ENCODE data around the gene ZNF302.
"Not testable (repeated sequence)": the region's sequence is repeated elsewhere in the genome, so short reads cannot be mapped to it uniquely, and the experiment has no call there.

Gene ZNF302

DNA sequence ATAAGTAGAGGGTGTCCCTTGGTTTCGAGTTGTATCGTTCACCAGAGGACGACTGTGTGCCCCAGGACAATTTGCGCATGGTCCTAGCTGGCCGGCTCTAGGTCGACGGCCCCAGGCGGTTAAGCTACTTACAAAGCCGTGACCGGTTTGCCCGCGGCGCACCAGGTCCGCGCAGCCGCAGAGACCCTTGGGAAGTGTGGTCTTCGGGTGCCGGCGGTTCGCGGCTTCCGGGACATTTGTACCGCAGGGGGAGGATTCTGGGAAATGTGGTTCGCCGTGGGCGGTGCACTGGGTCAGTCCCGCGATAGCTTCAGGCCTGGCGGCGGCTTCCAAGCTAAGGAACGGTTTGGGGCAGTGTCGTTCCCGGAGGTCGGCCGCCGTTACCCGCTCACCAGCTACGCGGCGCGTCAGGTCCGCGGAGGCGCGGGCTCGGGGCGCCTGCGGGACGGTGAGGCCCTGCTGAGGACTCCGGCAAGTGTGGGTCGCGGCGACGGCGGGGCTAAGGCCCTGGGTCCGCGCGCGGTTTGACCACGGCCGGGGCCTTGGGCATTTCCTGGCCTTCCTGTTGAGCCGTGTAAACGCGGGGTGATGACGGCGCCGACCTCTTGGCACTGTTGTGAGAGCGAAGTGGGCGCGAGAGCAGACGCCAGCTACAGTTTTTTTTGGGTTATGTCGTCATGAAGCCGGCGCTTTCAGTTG lies at the start of gene ZNF302:
ZNF302 (plus strand) TSS at position 293 of the 699 bp plus-strand sequence. CDS start 1,127 bp downstream, outside the sequence.
- in situ Hi-C loops (cut with HindIII; ENCODE audit: low pct_ligation_motif_present, low pct_unique_long_range_greater_than_20kb, low sequenced_read_pairs), result no loop called here
- peak; percentile 91 for DNase-seq

DNA sequence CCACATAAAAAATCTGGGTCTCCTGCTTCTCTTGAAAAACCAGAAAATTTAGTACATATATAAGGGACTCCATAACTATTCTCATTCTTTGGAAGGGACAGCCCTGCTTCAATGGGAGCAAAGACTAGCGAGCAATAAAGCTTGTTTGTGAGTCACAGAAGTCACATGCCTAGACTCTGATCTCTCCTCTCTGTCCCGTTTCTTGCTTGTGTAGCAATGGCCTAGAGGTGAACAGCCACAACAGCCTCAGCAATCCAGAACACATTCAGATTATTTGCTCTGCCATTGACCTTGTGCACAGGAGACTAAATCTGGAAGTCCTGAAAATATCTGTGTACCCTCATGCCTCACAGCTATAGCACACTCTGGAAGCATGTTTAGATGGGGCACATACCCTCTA lies 43.7 kb upstream of the ZNF302 start:
- no peak for DNase-seq
- in situ Hi-C loops (cut with HindIII; ENCODE audit: low pct_ligation_motif_present, low pct_unique_long_range_greater_than_20kb, low sequenced_read_pairs), result no loop called here

- in situ Hi-C loops (cut with HindIII; ENCODE audit: low pct_ligation_motif_present, low pct_unique_long_range_greater_than_20kb, low sequenced_read_pairs), result no loop called here
These were observed 37.9 kb upstream of the ZNF302 start for GRCh38 chr19:34639491-34640085.

DNA sequence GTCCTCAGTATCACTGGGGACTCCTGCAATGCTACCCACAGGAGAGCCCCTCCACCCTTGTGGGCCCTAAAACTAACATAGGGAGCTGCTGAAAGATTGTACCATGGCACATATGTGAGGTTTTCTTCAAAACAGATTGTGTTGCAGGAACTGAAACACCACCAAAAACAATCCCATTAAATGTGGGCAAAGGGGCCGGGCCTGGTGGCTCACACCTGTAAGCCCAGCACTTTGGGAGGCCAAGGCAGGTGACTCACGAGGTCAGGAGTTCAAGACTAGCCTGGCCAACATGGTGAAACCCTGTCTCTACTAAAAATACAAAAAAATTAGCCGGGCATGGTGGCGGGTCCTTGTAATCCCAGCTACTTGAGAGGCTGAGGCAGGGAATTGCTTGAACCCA lies 35.2 kb upstream of the ZNF302 start:
- no peak for DNase-seq
- in situ Hi-C loops (cut with HindIII; ENCODE audit: low pct_ligation_motif_present, low pct_unique_long_range_greater_than_20kb, low sequenced_read_pairs), result no loop called here

More at GRCh38 chr19:34639491-34640085, 37.9 kb upstream of the ZNF302 start:
- DNase-seq, result peak; percentile 52

GRCh38 chr19:34644991-34645461 lies 32.5 kb upstream of the ZNF302 start:
- DNase-seq, result no peak
- in situ Hi-C loops (cut with HindIII; ENCODE audit: low pct_ligation_motif_present, low pct_unique_long_range_greater_than_20kb, low sequenced_read_pairs), result no loop called here

GRCh38 chr19:34645551-34645950 lies 31.9 kb upstream of the ZNF302 start:
- no peak for DNase-seq
- in situ Hi-C loops (cut with HindIII; ENCODE audit: low pct_ligation_motif_present, low pct_unique_long_range_greater_than_20kb, low sequenced_read_pairs), result no loop called here

GRCh38 chr19:34649886-34650543 lies 27.5 kb upstream of the ZNF302 start:
- in situ Hi-C loops (cut with HindIII; ENCODE audit: low pct_ligation_motif_present, low pct_unique_long_range_greater_than_20kb, low sequenced_read_pairs), result no loop called here
- DNase-seq, result no peak

DNA sequence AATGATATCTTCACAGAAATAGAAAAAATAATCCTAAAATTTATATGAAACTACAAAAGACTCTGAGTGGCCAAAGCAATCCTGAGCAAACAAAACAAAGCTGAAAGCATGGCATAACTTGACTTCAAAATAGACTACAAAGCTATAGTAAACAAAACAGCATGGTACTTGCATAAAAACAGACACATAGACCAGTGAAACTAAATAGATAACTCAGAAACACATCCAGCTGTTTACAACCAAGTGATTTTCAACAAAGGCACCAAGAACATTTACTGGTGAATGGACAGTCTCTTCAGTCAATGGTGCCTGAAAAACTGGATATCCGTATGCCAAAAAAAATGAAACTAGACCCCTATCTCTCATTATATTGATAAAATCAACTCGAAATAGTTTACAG lies 25.7 kb upstream of the ZNF302 start:
- in situ Hi-C loops (cut with HindIII; ENCODE audit: low pct_ligation_motif_present, low pct_unique_long_range_greater_than_20kb, low sequenced_read_pairs), result no loop called here
- no peak for DNase-seq

GRCh38 chr19:34654796-34655195 lies 22.7 kb upstream of the ZNF302 start:
- in situ Hi-C loops (cut with HindIII; ENCODE audit: low pct_ligation_motif_present, low pct_unique_long_range_greater_than_20kb, low sequenced_read_pairs), result no loop called here
- no peak for DNase-seq

- no peak for DNase-seq
- in situ Hi-C loops (cut with HindIII; ENCODE audit: low pct_ligation_motif_present, low pct_unique_long_range_greater_than_20kb, low sequenced_read_pairs), result no loop called here
These were observed 21.8 kb upstream of the ZNF302 start for GRCh38 chr19:34655651-34656050.

DNA sequence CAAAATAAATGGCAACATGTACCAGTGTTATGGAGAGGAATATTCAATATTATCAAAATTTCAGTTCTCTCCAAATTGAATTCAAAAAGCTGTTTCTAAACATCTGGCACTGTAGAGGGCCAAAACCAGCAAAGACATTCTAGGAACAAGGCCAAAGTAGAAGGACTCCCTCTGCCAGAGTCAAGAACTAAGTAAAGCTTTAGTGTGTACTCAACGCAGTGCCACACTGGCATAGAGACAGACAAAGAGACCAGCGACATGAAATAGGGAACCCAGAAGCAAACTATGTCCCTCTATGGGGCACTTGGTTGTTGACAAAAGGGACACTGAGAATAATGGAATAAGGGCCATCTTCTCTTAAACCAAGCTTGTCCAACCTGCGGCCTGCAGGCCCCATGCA lies 16.1 kb upstream of the ZNF302 start:
- no peak for DNase-seq
- in situ Hi-C loops (cut with HindIII; ENCODE audit: low pct_ligation_motif_present, low pct_unique_long_range_greater_than_20kb, low sequenced_read_pairs), result no loop called here

GRCh38 chr19:34662919-34663318 lies 14.6 kb upstream of the ZNF302 start:
- in situ Hi-C loops (cut with HindIII; ENCODE audit: low pct_ligation_motif_present, low pct_unique_long_range_greater_than_20kb, low sequenced_read_pairs), result no loop called here
- peak; percentile 23 for DNase-seq

GRCh38 chr19:34664168-34664567 lies 13.3 kb upstream of the ZNF302 start:
- in situ Hi-C loops (cut with HindIII; ENCODE audit: low pct_ligation_motif_present, low pct_unique_long_range_greater_than_20kb, low sequenced_read_pairs), result no loop called here

DNA sequence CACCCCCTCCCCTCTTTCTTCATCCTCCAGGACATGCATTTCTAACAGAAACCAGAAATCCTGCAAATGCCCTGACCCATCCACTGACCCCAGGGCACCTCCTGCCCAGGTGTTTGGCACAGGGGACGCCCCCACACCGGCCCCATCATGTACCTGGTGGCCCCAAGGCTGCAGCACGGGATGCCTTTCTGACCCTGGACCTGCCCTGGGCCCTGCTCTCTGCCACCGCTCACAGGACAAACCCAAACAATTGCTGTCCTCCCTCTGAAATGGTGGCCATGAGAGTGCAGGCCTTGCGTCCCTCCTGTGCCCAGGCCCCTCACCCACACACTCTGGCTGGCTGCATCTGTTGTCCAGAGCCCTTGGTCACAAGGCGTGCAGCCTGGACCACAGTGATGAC lies 12.6 kb upstream of the ZNF302 start:
- no peak for DNase-seq
- in situ Hi-C loops (cut with HindIII; ENCODE audit: low pct_ligation_motif_present, low pct_unique_long_range_greater_than_20kb, low sequenced_read_pairs), result no loop called here

More at GRCh38 chr19:34664168-34664567, 13.3 kb upstream of the ZNF302 start:
- no peak for DNase-seq

- in situ Hi-C loops (cut with HindIII; ENCODE audit: low pct_ligation_motif_present, low pct_unique_long_range_greater_than_20kb, low sequenced_read_pairs); DNase-seq: not testable (repeated sequence)
These were observed 12.2 kb upstream of the ZNF302 start for GRCh38 chr19:34665275-34665674.

- DNase-seq, result no peak
These were observed 11.1 kb upstream of the ZNF302 start for GRCh38 chr19:34666200-34666957.

GRCh38 chr19:34666958-34667265 lies 10.6 kb upstream of the ZNF302 start:
- no peak for DNase-seq

More at GRCh38 chr19:34666200-34666957, 11.1 kb upstream of the ZNF302 start:
- in situ Hi-C loops (cut with HindIII; ENCODE audit: low pct_ligation_motif_present, low pct_unique_long_range_greater_than_20kb, low sequenced_read_pairs), result no loop called here

GRCh38 chr19:34667349-34668076 lies 10.0 kb upstream of the ZNF302 start:
- in situ Hi-C loops (cut with HindIII; ENCODE audit: low pct_ligation_motif_present, low pct_unique_long_range_greater_than_20kb, low sequenced_read_pairs), result no loop called here
- no peak for DNase-seq

More at GRCh38 chr19:34666958-34667265, 10.6 kb upstream of the ZNF302 start:
- in situ Hi-C loops (cut with HindIII; ENCODE audit: low pct_ligation_motif_present, low pct_unique_long_range_greater_than_20kb, low sequenced_read_pairs), result no loop called here

All from ACHN (cell line).